OCI-LY3 (cell line): Measurements from ENCODE around the gene TTLL10.

ENCODE experiments used
- EZH2phosphoT487 ChIP-seq: fragments of 200-600 bp; shearing (Covaris generic); IDR thresholded peaks from 2 replicates; pipeline ENCODE4 v1.6.1; 2018; ENCODE audit warnings: antibody characterized with exemption, mixed run types, low read depth
- TF ChIP-seq, protein P1 (sequence below): fragments of 200-600, 300-600 bp; sonication (generic); IDR thresholded peaks from 2 replicates; pipeline ENCODE4 v1.5.1; 2014; ENCODE audit warnings: antibody characterized with exemption, low read length, low read depth

DNA sequence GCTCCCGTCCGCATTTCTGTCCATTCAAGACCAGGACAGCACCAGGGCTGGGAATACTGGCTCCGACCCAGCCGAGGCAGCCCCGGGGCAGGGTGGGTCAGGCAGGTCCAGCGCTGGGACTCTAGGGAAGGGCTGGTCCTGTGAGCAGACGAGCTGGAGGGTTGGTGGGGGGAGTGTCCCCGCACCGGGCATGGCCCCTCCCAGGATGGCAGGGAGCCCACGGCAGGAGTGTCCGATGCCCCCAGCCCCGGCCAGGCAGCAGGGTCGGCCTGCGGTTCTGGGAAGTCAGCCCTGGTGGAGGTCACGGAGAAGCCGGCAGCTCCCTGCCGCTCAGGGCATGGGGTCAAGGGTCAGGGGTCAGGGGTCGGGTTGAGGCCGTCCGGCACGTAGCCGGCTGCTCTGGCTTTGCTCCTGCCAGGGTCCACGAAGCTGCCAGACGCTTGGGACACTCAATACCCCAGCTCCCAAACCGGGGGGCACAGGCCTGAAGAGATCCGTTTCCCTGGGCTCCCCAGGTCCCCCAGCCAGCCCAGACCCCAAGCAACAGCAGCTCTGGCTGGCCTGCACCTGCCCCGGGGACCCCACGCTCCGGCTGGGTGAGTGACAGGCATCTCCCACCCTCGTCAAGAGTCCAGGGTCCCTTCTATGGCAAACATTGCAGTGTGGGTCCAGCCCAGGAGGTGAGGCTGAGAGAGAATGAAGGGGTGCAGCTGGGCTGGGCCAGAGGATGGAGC, 66.1 kb downstream of the TTLL10 start:
- TF ChIP-seq, protein P1, sequence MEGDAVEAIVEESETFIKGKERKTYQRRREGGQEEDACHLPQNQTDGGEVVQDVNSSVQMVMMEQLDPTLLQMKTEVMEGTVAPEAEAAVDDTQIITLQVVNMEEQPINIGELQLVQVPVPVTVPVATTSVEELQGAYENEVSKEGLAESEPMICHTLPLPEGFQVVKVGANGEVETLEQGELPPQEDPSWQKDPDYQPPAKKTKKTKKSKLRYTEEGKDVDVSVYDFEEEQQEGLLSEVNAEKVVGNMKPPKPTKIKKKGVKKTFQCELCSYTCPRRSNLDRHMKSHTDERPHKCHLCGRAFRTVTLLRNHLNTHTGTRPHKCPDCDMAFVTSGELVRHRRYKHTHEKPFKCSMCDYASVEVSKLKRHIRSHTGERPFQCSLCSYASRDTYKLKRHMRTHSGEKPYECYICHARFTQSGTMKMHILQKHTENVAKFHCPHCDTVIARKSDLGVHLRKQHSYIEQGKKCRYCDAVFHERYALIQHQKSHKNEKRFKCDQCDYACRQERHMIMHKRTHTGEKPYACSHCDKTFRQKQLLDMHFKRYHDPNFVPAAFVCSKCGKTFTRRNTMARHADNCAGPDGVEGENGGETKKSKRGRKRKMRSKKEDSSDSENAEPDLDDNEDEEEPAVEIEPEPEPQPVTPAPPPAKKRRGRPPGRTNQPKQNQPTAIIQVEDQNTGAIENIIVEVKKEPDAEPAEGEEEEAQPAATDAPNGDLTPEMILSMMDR: no peak
- no peak for TF ChIP-seq EZH2phosphoT487
